C4-2B (cell line): ENCODE results near the gene DIS3L.

Experiments used
- ZFX ChIP-seq: fragments of 450-650 bp; IDR thresholded peaks from 2 replicates; pipeline ENCODE4 v1.6.1; 2017
- TF ChIP-seq, protein P1 (sequence below): fragments of 450-650 bp; conservative IDR thresholded peaks from 2 replicates; pipeline ENCODE4 v1.5.1; 2017; ENCODE audit warnings: mild to moderate bottlenecking

DNA sequence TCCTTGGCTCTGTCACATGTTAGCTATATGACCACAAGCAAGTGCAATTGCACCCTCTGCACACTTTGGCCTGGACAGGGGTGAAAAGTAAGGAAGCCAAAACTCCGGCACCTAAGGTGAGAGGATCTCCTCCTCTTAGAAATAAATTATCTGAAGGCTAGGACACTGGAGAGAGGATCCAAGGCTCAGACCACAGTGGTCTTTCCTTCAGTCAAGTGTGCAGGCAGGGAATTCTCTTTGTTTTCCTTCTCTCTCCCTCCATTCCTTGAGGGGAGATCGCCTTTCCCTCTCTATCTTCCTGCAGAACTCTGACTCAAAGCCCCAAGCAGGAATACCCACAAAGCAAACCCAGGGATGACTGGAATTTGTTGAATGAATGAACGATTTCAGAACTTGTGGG, 36.7 kb upstream of the DIS3L start:
- TF ChIP-seq, protein P1, sequence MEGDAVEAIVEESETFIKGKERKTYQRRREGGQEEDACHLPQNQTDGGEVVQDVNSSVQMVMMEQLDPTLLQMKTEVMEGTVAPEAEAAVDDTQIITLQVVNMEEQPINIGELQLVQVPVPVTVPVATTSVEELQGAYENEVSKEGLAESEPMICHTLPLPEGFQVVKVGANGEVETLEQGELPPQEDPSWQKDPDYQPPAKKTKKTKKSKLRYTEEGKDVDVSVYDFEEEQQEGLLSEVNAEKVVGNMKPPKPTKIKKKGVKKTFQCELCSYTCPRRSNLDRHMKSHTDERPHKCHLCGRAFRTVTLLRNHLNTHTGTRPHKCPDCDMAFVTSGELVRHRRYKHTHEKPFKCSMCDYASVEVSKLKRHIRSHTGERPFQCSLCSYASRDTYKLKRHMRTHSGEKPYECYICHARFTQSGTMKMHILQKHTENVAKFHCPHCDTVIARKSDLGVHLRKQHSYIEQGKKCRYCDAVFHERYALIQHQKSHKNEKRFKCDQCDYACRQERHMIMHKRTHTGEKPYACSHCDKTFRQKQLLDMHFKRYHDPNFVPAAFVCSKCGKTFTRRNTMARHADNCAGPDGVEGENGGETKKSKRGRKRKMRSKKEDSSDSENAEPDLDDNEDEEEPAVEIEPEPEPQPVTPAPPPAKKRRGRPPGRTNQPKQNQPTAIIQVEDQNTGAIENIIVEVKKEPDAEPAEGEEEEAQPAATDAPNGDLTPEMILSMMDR: no peak
- TF ChIP-seq ZFX: no peak
